Caki2 (cell line): ENCODE results near the gene AMN1. TPM values are rescaled to one million over a fixed set of nuclear protein-coding genes. Genes with fewer than 3 reads are reported as not detected.

Source experiments
- total RNA-seq: library from RNA; depleted of rRNA; stranded (reverse); fragments of >200 nt; shearing (Covaris generic); gene quantifications from 2 replicates; pipeline ENCODE4 v1.2.3, GENCODE V29; 2014; ENCODE audit warnings: low replicate concordance; rRNA removed

The AMN1 gene
- total RNA-seq, 1 experiment from 2014 or later = 7.9 TPM

Other genes with a start within 250 kb of the AMN1 start
- 8.3 and 27.7 TPM in 2 replicates for gene DENND5B, start 137.9 kb downstream of the AMN1 start, total RNA-seq
- gene ETFBKMT, start 69.3 kb downstream of the AMN1 start, total RNA-seq = 0.81 TPM in 1 of 2 replicates, not detected in the other
- 7.9 and 11.1 TPM in 2 replicates for gene RESF1, start 230.4 kb upstream of the AMN1 start, total RNA-seq